Naive thymus-derived CD4-positive, alpha-beta T cell (primary cell): ENCODE data around the gene YJEFN3. TPM values are rescaled to one million over a fixed set of nuclear protein-coding genes. Genes with fewer than 3 reads are reported as not detected.

Experiments used
- ATAC-seq: fragments of 150-1000 bp; cut with Tn5 transposase; 2 replicates; pipeline ENCODE4 v1.10.0; 2021; ENCODE audit warnings: mild to moderate bottlenecking, moderate library complexity
- CTCF ChIA-PET: fragments of 350-600 bp; sonication (Branson Sonifier 250); formaldehyde crosslinking; loops from one replicate; lab custom pipeline; 2021; ENCODE audit warnings: antibody characterized with exemption; lab: Charles Lee
- POLR2A ChIA-PET: fragments of 350-600 bp; sonication (Branson Sonifier 250); formaldehyde crosslinking; loops from one replicate; lab custom pipeline; 2021; ENCODE audit warnings: antibody characterized with exemption, inconsistent platforms; lab: Charles Lee
- DNase-seq, 9 donors: peaks; one replicate each; pipeline versions ENCODE4 v3.0.0 to v3.0.0-alpha.2; 2020 to 2022; ENCODE audit warnings: mixed read lengths in 1 of 9
- H3K27ac ChIP-seq: one replicate; pipeline ENCODE4 v1.7.0; 2013; ENCODE audit warnings: mild to moderate bottlenecking, low read depth, low read length, moderate library complexity
- H3K27me3 ChIP-seq, 2 donors: one replicate each; pipeline ENCODE4 v1.7.0; 2013; ENCODE audit warnings: low read length in 2 of 2, mild to moderate bottlenecking in 2 of 2, moderate library complexity in 2 of 2; ENCODE audit not compliant: control insufficient read depth in 2 of 2, insufficient read depth in 2 of 2
- H3K36me3 ChIP-seq, 3 experiments: 1 replicate in 2 of 3; 2 replicates in 1 of 3; pipeline ENCODE4 v1.7.0; 2013; ENCODE audit warnings: low read length in 3 of 3, mild to moderate bottlenecking in 3 of 3, moderate library complexity in 1 of 3; ENCODE audit not compliant: insufficient read depth in 3 of 3, control insufficient read depth in 2 of 3
- H3K4me1 ChIP-seq, 2 donors: one replicate each; pipeline ENCODE4 v1.7.0; 2013; ENCODE audit warnings: low read length in 2 of 2, mild to moderate bottlenecking in 2 of 2, moderate library complexity in 1 of 2; ENCODE audit not compliant: control insufficient read depth in 2 of 2, insufficient read depth in 2 of 2
- H3K4me3 ChIP-seq: 2 replicates; pipeline ENCODE4 v1.7.0; 2013; ENCODE audit warnings: mild to moderate bottlenecking, low read length
- H3K9me3 ChIP-seq, 3 experiments: 1 replicate in 2 of 3; 2 replicates in 1 of 3; pipeline ENCODE4 v1.7.0; 2013; ENCODE audit warnings: low read length in 3 of 3; ENCODE audit not compliant: control insufficient read depth in 2 of 3
- H3K27ac Mint-ChIP-seq, 9 donors: one replicate each; pipeline ENCODE4 v1.8.0; 2020 to 2022; ENCODE audit warnings: mixed read lengths in 9 of 9, mild to moderate bottlenecking in 8 of 9, moderate library complexity in 5 of 9, inconsistent platforms in 2 of 9
- H3K27me3 Mint-ChIP-seq, 5 donors: one replicate each; pipeline ENCODE4 v1.8.0; 2021 to 2022; ENCODE audit warnings: mixed read lengths in 5 of 5, mild to moderate bottlenecking in 1 of 5
- H3K36me3 Mint-ChIP-seq, 5 donors: one replicate each; pipeline ENCODE4 v1.8.0; 2020 to 2022; ENCODE audit warnings: mixed read lengths in 5 of 5, mild to moderate bottlenecking in 3 of 5, inconsistent platforms in 1 of 5
- H3K4me1 Mint-ChIP-seq, 7 donors: one replicate each; pipeline ENCODE4 v1.8.0; 2020 to 2022; ENCODE audit warnings: mixed read lengths in 7 of 7, mild to moderate bottlenecking in 3 of 7, inconsistent platforms in 1 of 7
- H3K4me3 Mint-ChIP-seq, 10 donors: one replicate each; pipeline ENCODE4 v1.8.0; 2020 to 2022; ENCODE audit warnings: mild to moderate bottlenecking in 10 of 10, mixed read lengths in 10 of 10, moderate library complexity in 6 of 10, inconsistent platforms in 2 of 10
- H3K9me3 Mint-ChIP-seq, 11 donors: one replicate each; pipeline ENCODE4 v1.8.0; 2020 to 2022; ENCODE audit warnings: mixed read lengths in 11 of 11, mild to moderate bottlenecking in 4 of 11, inconsistent platforms in 1 of 11, moderate library complexity in 1 of 11
- intact Hi-C, 2 donors: fragments of 100-400 bp; cut with micrococcal nuclease; formaldehyde crosslinking; loops; one replicate each; pipeline ENCODE4 v1.15.1; 2023
- polyA plus RNA-seq, 2 donors: library from polyadenylated mRNA; unstranded; fragments of 300-500 nt; fragmentation: Illumina TruSeq; gene quantifications; one replicate each; pipeline ENCODE4 v1.2.3, GENCODE V29; 2021
- total RNA-seq, 6 experiments: library from RNA in 5 of 6; stranded (reverse) in 5 of 6; gene quantifications; 1 replicate in 5 of 6; 2 replicates in 1 of 6; pipeline ENCODE4 v1.2.3 and lab custom pipeline; 2021 to 2026

Gene YJEFN3
- total and polyA plus RNA-seq, 7 experiments from 2014 or later, result 0.68 to 18.2 (median 9.2) TPM; not detected in 1

DNA sequence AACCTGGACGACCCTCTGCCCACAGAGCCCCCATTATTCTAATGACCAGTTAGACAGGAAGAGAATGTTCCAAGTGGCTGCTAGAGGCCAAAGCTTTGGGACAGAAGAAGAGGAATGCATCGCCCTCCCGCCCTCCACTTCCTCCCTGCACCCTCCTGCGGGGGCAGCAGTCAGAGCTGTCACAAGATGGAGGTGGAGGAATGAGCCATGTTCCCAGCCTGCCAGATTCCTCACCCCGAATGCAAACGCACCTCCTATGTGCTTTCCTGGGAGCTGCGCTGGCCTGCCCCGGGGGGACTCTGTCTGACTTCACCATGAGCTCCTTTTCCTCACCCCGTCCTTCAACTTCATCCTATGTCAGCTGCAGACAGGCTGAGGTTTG is 1.7 kb downstream of the YJEFN3 start:
- ATAC-seq, result no peak
- peaks cover 0 to 38% (median 3%) of the 10 kb centered on the region in 3 experiments for H3K36me3 ChIP-seq
- no peak overlapping the region for H3K27ac ChIP-seq
- peak overlapping the region in 5 of 9 donors; percentile 21 to 68 (median 41) for H3K27ac Mint-ChIP-seq
- H3K27me3 ChIP-seq, result no peaks in the 10 kb centered on the region
- H3K4me3 ChIP-seq, result no peak overlapping the region
- intact Hi-C loops, result loop anchor here in 1 of 2 donors (5.0 kb wide), 1 partner anchor 97 kb away; the partner anchor contains the start of gene LPAR2
- POLR2A ChIA-PET, result interaction anchor here (1.7 kb wide), 1 partner anchor 24 kb away, joined by 11 read pairs; no protein-coding TSS in a partner anchor
- DNase-seq, result no peak
- H3K4me1 ChIP-seq, result peaks cover 3 to 9% of the 10 kb centered on the region in 2 donors
- no peaks in the 10 kb centered on the region for H3K27me3 Mint-ChIP-seq
- peaks cover 0 to 4% (median 0%) of the 10 kb centered on the region in 5 donors for H3K36me3 Mint-ChIP-seq
- CTCF ChIA-PET, result interaction anchor here (2.4 to 3.1 kb wide), 3 partner anchors 24 to 138 kb away, joined by 7 to 25 read pairs (median 24); partner anchors contain the start of genes GMIP and ZNF101
- peaks cover 0 to 4% (median 0%) of the 10 kb centered on the region in 11 donors for H3K9me3 Mint-ChIP-seq
- H3K9me3 ChIP-seq, result no peaks in the 10 kb centered on the region
- no peak overlapping the region for H3K4me3 Mint-ChIP-seq
- peaks cover 8 to 17% (median 16%) of the 10 kb centered on the region in 7 donors for H3K4me1 Mint-ChIP-seq

DNA sequence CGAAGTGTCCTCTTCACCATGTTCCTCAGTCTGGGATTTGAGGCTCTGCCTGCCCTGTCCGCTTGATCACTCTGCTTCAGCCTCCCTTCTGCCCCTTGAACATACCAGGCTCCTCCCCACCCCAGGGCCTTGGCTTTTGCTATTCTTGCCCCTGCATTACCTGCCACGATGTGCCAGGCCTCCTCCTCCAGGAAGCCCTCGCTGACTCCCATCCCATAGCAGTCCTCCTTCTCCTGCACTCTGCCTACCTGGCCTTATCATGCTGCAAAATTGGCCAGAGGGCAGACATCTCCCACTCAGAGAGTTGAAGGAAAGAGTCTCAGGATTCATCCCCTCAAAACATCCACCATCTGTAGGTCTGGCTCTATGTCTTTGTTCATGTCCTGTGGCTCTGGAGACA is 2.2 kb downstream of the YJEFN3 start:
- no peaks in the 10 kb centered on the region for H3K27me3 ChIP-seq
- no peaks in the 10 kb centered on the region for H3K27me3 Mint-ChIP-seq
- peaks cover 0 to 38% (median 3%) of the 10 kb centered on the region in 3 experiments for H3K36me3 ChIP-seq
- H3K27ac ChIP-seq, result no peak overlapping the region
- peaks cover 0 to 4% (median 0%) of the 10 kb centered on the region in 11 donors for H3K9me3 Mint-ChIP-seq
- no peak overlapping the region for H3K4me3 ChIP-seq
- no peak overlapping the region for H3K4me3 Mint-ChIP-seq
- peaks cover 0 to 4% (median 0%) of the 10 kb centered on the region in 5 donors for H3K36me3 Mint-ChIP-seq
- H3K4me1 ChIP-seq, result peaks cover 3 to 9% of the 10 kb centered on the region in 2 donors
- ATAC-seq (no peak), DNase-seq (no peak)
- CTCF ChIA-PET, result interaction anchor here (0.6 to 3.1 kb wide), 5 partner anchors 15 to 264 kb away, joined by 4 to 25 read pairs (median 7); partner anchors contain the start of genes GMIP, NDUFA13 and ZNF101
- intact Hi-C loops, result loop anchor here in 1 of 2 donors (5.0 kb wide), 1 partner anchor 96 kb away; the partner anchor contains the start of gene LPAR2
- H3K27ac Mint-ChIP-seq, result peak overlapping the region in 7 of 9 donors; percentile 24 to 79 (median 63)
- H3K4me1 Mint-ChIP-seq, result peaks cover 8 to 17% (median 16%) of the 10 kb centered on the region in 7 donors
- POLR2A ChIA-PET, result interaction anchor here (0.6 to 2.7 kb wide), 5 partner anchors 23 to 240 kb away, joined by 4 to 21 read pairs (median 5); partner anchors contain the start of gene ZNF101
- no peaks in the 10 kb centered on the region for H3K9me3 ChIP-seq

- intact Hi-C loops, result loop anchor here (1.0 to 5.0 kb wide), 5 partner anchors 23 to 244 kb away; partner anchors contain the start of genes GMIP (in 2 of the 2) and LPAR2 (in 1 of the 2)
- ChIA-PET POLR2A (interaction anchor here (0.5 to 3.2 kb wide), 15 partner anchors 10 to 335 kb away, joined by 3 to 21 read pairs (median 3); partner anchors contain the start of genes GMIP, ZNF101 and ZNF14), CTCF (interaction anchor here (0.5 to 3.1 kb wide), 27 partner anchors 9 to 853 kb away, joined by 3 to 25 read pairs (median 4); partner anchors contain the start of genes GMIP and ZNF101)
- ATAC-seq, result peak; percentile 90
- peak overlapping the region in 8 of 9 donors; percentile 33 to 84 (median 76) for H3K27ac Mint-ChIP-seq
- no peak overlapping the region for H3K27ac ChIP-seq
- peaks cover 0 to 6% (median 0%) of the 10 kb centered on the region in 5 donors for H3K27me3 Mint-ChIP-seq
- H3K9me3 ChIP-seq, result no peaks in the 10 kb centered on the region
- peaks cover 7 to 22% (median 17%) of the 10 kb centered on the region in 7 donors for H3K4me1 Mint-ChIP-seq
- DNase-seq, result peak; percentile 69 to 93 (median 84)
- no peak overlapping the region for H3K4me3 ChIP-seq
- no peak overlapping the region for H3K4me3 Mint-ChIP-seq
- peaks cover 3 to 9% of the 10 kb centered on the region in 2 donors for H3K4me1 ChIP-seq
- peaks cover 0 to 4% (median 0%) of the 10 kb centered on the region in 11 donors for H3K9me3 Mint-ChIP-seq
- H3K27me3 ChIP-seq, result no peaks in the 10 kb centered on the region
- H3K36me3 ChIP-seq, result peaks cover 0 to 25% (median 3%) of the 10 kb centered on the region in 3 experiments
- peaks cover 0 to 7% (median 0%) of the 10 kb centered on the region in 5 donors for H3K36me3 Mint-ChIP-seq
Measured at GRCh38 chr19:19531951-19532805, 3.5 kb downstream of the YJEFN3 start.

- no peak for ATAC-seq
- H3K36me3 ChIP-seq, result peaks cover 0 to 16% (median 0%) of the 10 kb centered on the region in 3 experiments
- Mint-ChIP-seq H3K4me3 (no peak overlapping the region), H3K27me3 (peaks cover 0 to 12% (median 0%) of the 10 kb centered on the region in 5 donors), H3K27ac (peak overlapping the region in 3 of 9 donors; percentile 29 to 71 (median 53)), H3K36me3 (peaks cover 0 to 7% (median 0%) of the 10 kb centered on the region in 5 donors), H3K4me1 (peaks cover 11 to 28% (median 22%) of the 10 kb centered on the region in 7 donors), H3K9me3 (peaks cover 0 to 4% (median 0%) of the 10 kb centered on the region in 11 donors)
- ChIA-PET CTCF (interaction anchor here (0.6 to 3.1 kb wide), 26 partner anchors 10 to 852 kb away, joined by 3 to 25 read pairs (median 4); partner anchors contain the start of genes GMIP and ZNF101), POLR2A (interaction anchor here (0.5 to 3.2 kb wide), 10 partner anchors 23 to 200 kb away, joined by 3 to 21 read pairs (median 4); partner anchors contain the start of genes GMIP, ZNF101 and ZNF14)
- H3K4me1 ChIP-seq, result peaks cover 3 to 9% of the 10 kb centered on the region in 2 donors
- H3K9me3 ChIP-seq, result no peaks in the 10 kb centered on the region
- H3K4me3 ChIP-seq, result no peak overlapping the region
- intact Hi-C loops, result loop anchor here (1.0 to 5.0 kb wide), 5 partner anchors 22 to 243 kb away; partner anchors contain the start of genes GMIP (in 2 of the 2) and LPAR2 (in 1 of the 2)
- no peaks in the 10 kb centered on the region for H3K27me3 ChIP-seq
- no peak overlapping the region for H3K27ac ChIP-seq
- DNase-seq, result no peak
Measured at GRCh38 chr19:19532806-19533701, 4.3 kb downstream of the YJEFN3 start.

DNA sequence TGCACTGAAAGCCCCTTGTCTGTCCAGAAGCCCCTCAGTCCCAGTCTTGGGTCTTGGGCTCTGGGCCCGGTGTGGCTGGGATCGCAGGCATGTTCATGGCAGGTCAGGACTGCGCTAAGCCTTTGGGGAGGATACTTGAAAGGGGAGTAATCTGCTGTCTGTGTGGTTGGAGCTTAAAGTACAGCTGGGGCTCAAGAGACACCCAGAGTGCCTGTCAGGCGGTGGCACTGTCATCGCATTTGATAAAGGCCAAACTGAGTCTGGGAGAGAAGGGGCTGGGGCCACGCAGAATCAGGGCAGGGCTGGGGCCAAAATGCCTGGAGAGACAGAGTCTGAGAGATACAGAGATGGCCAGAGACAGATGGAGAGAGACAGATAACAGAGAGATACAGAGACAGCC is 5.1 kb downstream of the YJEFN3 start:
- CTCF ChIA-PET, result interaction anchor here (0.6 to 1.4 kb wide), 2 partner anchors 425 to 504 kb away, joined by 3 to 5 read pairs; no protein-coding TSS in a partner anchor
- intact Hi-C loops, result loop anchor here in 1 of 2 donors (2.0 to 5.0 kb wide), 2 partner anchors 21 to 93 kb away; partner anchors contain the start of gene LPAR2

More for the DNA sequence above, 5.1 kb downstream of the YJEFN3 start:
- no peak overlapping the region for H3K27ac ChIP-seq
- Mint-ChIP-seq H3K27ac (peak overlapping the region in 7 of 9 donors; percentile 6 to 76 (median 58)), H3K27me3 (peaks cover 0 to 17% (median 4%) of the 10 kb centered on the region in 5 donors), H3K36me3 (peaks cover 0 to 7% (median 0%) of the 10 kb centered on the region in 5 donors), H3K4me1 (peaks cover 15 to 33% (median 27%) of the 10 kb centered on the region in 7 donors), H3K4me3 (no peak overlapping the region), H3K9me3 (peaks cover 0 to 4% (median 0%) of the 10 kb centered on the region in 11 donors)
- no peak overlapping the region for H3K4me3 ChIP-seq
- POLR2A ChIA-PET, result interaction anchor here (3.2 kb wide), 1 partner anchor 111 kb away, joined by 19 read pairs; the partner anchor contains the start of gene GMIP
- peaks cover 0 to 10% (median 0%) of the 10 kb centered on the region in 3 experiments for H3K36me3 ChIP-seq
- no peaks in the 10 kb centered on the region for H3K27me3 ChIP-seq
- ATAC-seq, result no peak
- H3K4me1 ChIP-seq, result peaks cover 9 to 14% of the 10 kb centered on the region in 2 donors
- DNase-seq, result no peak
- H3K9me3 ChIP-seq, result no peaks in the 10 kb centered on the region
